Measurements from ENCODE around the gene RPS6KA2.

Gene RPS6KA2

DNA sequence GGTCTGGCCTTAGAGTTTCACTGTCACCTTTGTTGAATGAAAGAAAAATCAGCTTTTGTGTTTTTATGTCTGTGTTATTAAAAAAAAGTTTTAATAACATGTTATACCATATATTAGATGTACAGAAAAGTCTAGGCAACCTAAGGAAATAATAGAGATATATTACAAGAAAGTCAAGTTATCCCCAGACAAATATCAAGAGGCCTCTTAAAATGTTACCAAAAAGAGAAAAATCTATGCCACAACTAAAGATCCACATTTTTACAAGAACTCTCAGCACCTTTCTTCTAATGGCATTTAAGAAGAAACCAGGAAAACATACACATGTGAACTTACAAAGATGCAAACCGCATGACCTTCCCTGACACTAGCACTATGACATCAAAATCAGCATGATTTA, 67.4 kb downstream of the RPS6KA2 start:
- Histone ChIP-seq H3K79me2 (ENCODE audit: control insufficient read depth, insufficient read depth, low read length, unreplicated experiment) (peaks cover 58% of the 10 kb centered on the region), H3K4me3 (ENCODE audit: low read depth, low read length) (no peak overlapping the region), H3K36me3 (ENCODE audit: insufficient read depth, low read length) (peaks cover 4% of the 10 kb centered on the region; the same call in 1 of the 2 replicates), H3K27ac (ENCODE audit: low read depth, low read length) (peak overlapping the region; percentile 92), H3K27me3 (ENCODE audit: insufficient read depth, low read length) (no peaks in the 10 kb centered on the region), H3K4me1 (ENCODE audit: control insufficient read depth, insufficient read depth, low read length, unreplicated experiment) (peaks cover 54% of the 10 kb centered on the region), H2AFZ (ENCODE audit: low read length, unreplicated experiment) (no peak overlapping the region)

- Histone ChIP-seq H3K4me1 (ENCODE audit: control insufficient read depth, insufficient read depth, low read length, unreplicated experiment) (peaks cover 59% of the 10 kb centered on the region), H3K27ac (ENCODE audit: low read depth, low read length) (peak overlapping the region; percentile 92), H2AFZ (ENCODE audit: low read length, unreplicated experiment) (no peak overlapping the region), H3K36me3 (ENCODE audit: insufficient read depth, low read length) (no peaks in the 10 kb centered on the region; the same call in 1 of the 2 replicates), H3K79me2 (ENCODE audit: control insufficient read depth, insufficient read depth, low read length, unreplicated experiment) (peaks cover 59% of the 10 kb centered on the region), H3K4me3 (ENCODE audit: low read depth, low read length) (no peak overlapping the region), H3K27me3 (ENCODE audit: insufficient read depth, low read length) (no peaks in the 10 kb centered on the region)
Observed at GRCh38 chr6:166559211-166559610, 67.8 kb downstream of the RPS6KA2 start.

DNA sequence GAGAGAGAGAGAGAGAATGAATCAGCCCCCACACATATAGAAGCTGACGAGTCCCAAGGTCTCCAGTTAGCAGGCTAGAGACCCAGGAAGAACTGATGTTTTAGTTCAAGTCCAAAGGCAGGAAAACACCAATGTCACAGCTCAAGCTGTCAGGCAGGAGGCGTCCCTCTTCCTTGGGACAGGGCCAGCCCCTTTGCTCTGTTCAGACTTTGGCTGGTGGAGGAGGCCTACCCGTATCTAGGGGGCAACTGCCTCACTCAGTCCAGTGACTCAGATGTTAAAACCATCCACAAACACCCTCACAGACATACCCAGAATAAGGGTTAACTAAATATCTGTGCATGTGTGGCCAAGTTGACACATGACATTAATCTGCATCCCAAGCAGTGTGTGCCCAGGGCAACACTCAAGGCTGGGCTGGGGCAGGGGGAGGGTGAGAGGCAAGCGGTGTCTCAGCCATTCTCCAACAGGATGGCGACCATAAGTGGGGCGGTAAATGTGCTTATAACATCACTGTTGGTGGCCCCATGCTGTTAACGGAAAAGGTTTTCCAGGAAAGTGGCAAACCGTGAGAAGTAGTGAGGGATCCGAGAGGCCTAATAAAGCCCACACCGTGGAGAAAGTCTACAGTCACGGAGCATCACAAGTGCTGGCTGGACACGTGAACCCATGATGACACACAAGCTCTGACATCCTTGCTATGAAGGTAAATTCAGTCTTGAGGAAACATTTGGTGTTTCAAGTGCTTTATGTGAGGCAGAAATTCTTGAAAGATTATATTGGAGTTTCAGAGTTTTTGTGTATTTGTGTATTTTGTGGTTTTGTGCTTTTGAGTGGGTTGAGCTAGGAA, 68.7 kb downstream of the RPS6KA2 start:
- peak overlapping the region; percentile 92 for H3K27ac ChIP-seq (ENCODE audit: low read depth, low read length)

DNA sequence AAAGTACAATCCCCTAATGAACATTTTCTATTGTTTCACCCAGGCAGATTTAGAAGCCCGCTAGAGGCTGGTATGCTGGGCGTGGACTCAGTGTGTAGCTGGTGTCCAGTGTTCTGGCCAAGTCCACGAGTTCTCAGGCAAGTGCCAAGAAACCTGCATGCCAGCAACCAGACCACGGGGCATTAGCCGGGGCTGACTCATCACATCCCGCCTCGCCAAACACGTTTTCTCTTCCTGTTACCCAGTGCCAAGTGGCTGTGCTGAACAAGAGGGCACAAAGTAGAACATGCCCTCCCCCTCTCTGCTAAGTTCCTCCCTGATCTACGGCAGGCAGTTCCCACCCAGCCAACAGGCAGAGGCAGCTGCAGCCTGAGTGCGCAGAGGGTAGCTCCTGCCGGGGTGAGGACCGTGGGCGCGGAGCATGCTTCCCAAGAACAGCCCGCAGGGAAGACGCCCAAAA, 70.2 kb downstream of the RPS6KA2 start:
- Histone ChIP-seq H3K27ac (ENCODE audit: low read depth, low read length) (peak overlapping the region; percentile 92), H3K36me3 (ENCODE audit: insufficient read depth, low read length) (no peaks in the 10 kb centered on the region; the same call in 1 of the 2 replicates), H3K27me3 (ENCODE audit: insufficient read depth, low read length) (no peaks in the 10 kb centered on the region), H2AFZ (ENCODE audit: low read length, unreplicated experiment) (no peak overlapping the region), H3K79me2 (ENCODE audit: control insufficient read depth, insufficient read depth, low read length, unreplicated experiment) (peaks cover 59% of the 10 kb centered on the region), H3K4me1 (ENCODE audit: control insufficient read depth, insufficient read depth, low read length, unreplicated experiment) (peaks cover 76% of the 10 kb centered on the region), H3K4me3 (ENCODE audit: low read depth, low read length) (0 out of 2 replicates have a peak overlapping the region, but pooled peaks have one; percentile 8)

More for the DNA sequence above, 68.7 kb downstream of the RPS6KA2 start:
- H3K4me1 ChIP-seq (ENCODE audit: control insufficient read depth, insufficient read depth, low read length, unreplicated experiment), result peaks cover 66% of the 10 kb centered on the region
- no peaks in the 10 kb centered on the region for H3K27me3 ChIP-seq (ENCODE audit: insufficient read depth, low read length)
- H3K4me3 ChIP-seq (ENCODE audit: low read depth, low read length), result no peak overlapping the region
- H3K36me3 ChIP-seq (ENCODE audit: insufficient read depth, low read length), result no peaks in the 10 kb centered on the region; the same call in 1 of the 2 replicates
- no peak overlapping the region for H2AFZ ChIP-seq (ENCODE audit: low read length, unreplicated experiment)
- H3K79me2 ChIP-seq (ENCODE audit: control insufficient read depth, insufficient read depth, low read length, unreplicated experiment), result peaks cover 53% of the 10 kb centered on the region

- peaks cover 60% of the 10 kb centered on the region for H3K79me2 ChIP-seq (ENCODE audit: control insufficient read depth, insufficient read depth, low read length, unreplicated experiment)
- no peaks in the 10 kb centered on the region; the same call in 1 of the 2 replicates for H3K36me3 ChIP-seq (ENCODE audit: insufficient read depth, low read length)
- H3K27me3 ChIP-seq (ENCODE audit: insufficient read depth, low read length), result no peaks in the 10 kb centered on the region
- peak overlapping the region; percentile 92 for H3K27ac ChIP-seq (ENCODE audit: low read depth, low read length)
- H3K4me3 ChIP-seq (ENCODE audit: low read depth, low read length), result peak overlapping the region; percentile 8; the same call in 1 of the 2 replicates
- peaks cover 76% of the 10 kb centered on the region for H3K4me1 ChIP-seq (ENCODE audit: control insufficient read depth, insufficient read depth, low read length, unreplicated experiment)
- no peak overlapping the region for H2AFZ ChIP-seq (ENCODE audit: low read length, unreplicated experiment)
Observed at GRCh38 chr6:166556336-166556735, 70.7 kb downstream of the RPS6KA2 start.

DNA sequence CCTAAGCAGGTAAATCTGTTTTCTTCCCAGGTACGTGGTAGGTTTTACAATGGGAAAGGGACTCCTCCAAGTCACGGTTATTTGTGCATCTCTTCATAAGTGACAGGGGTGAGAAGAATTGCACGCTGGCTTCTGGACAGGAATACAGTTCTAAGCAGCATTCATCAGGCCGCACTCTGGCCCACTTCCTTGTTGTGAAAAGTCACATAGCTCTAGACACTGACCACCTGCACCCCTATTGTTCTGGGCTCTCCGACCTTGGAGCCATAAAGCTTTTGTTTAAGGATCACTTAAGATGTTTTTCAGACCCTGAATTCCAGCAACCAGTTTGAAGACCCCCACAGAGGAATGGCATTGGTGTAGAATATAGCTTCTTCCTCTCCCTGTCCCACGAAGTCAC, 72.0 kb downstream of the RPS6KA2 start:
- peaks cover 4% of the 10 kb centered on the region for H3K36me3 ChIP-seq (ENCODE audit: insufficient read depth, low read length)
- H3K4me3 ChIP-seq (ENCODE audit: low read depth, low read length), result no peak overlapping the region
- H3K27me3 ChIP-seq (ENCODE audit: insufficient read depth, low read length), result no peaks in the 10 kb centered on the region
- H3K27ac ChIP-seq (ENCODE audit: low read depth, low read length), result peak overlapping the region; percentile 92
- peaks cover 61% of the 10 kb centered on the region for H3K79me2 ChIP-seq (ENCODE audit: control insufficient read depth, insufficient read depth, low read length, unreplicated experiment)
- peaks cover 72% of the 10 kb centered on the region for H3K4me1 ChIP-seq (ENCODE audit: control insufficient read depth, insufficient read depth, low read length, unreplicated experiment)
- H2AFZ ChIP-seq (ENCODE audit: low read length, unreplicated experiment), result no peak overlapping the region

DNA sequence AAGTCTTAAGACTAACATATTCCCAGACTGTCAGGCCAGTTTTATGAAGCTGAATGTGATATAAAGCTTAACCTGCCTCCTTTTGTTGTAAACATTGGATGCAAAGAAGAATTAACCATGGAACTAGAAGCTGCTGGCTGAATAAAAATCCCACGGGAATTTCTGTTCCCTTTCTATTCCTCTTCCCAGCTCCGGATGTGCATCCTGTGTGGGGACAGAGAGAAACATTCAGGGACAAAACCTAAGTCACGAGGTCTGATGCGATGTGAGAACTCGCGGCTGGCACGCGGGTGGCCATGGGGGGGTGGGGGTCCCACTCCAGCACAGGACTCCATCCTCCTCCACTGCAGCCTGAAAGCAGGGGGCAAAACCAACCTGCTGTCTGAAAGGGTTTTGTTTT, 72.7 kb downstream of the RPS6KA2 start:
- no peaks in the 10 kb centered on the region for H3K27me3 ChIP-seq (ENCODE audit: insufficient read depth, low read length)
- peak overlapping the region; percentile 92 for H3K27ac ChIP-seq (ENCODE audit: low read depth, low read length)
- peak overlapping the region; percentile 61 for H3K4me3 ChIP-seq (ENCODE audit: low read depth, low read length)
- H3K79me2 ChIP-seq (ENCODE audit: control insufficient read depth, insufficient read depth, low read length, unreplicated experiment), result peaks cover 61% of the 10 kb centered on the region
- H2AFZ ChIP-seq (ENCODE audit: low read length, unreplicated experiment), result no peak overlapping the region
- peaks cover 12% of the 10 kb centered on the region for H3K36me3 ChIP-seq (ENCODE audit: insufficient read depth, low read length)
- H3K4me1 ChIP-seq (ENCODE audit: control insufficient read depth, insufficient read depth, low read length, unreplicated experiment), result peaks cover 64% of the 10 kb centered on the region

- Histone ChIP-seq H2AFZ (ENCODE audit: low read length, unreplicated experiment) (peak overlapping the region; percentile 28), H3K4me3 (ENCODE audit: low read depth, low read length) (peak overlapping the region; percentile 61), H3K4me1 (ENCODE audit: control insufficient read depth, insufficient read depth, low read length, unreplicated experiment) (peaks cover 66% of the 10 kb centered on the region)
Observed at GRCh38 chr6:166553563-166554271, 73.3 kb downstream of the RPS6KA2 start.

GRCh38 chr6:166552600-166552999, 74.5 kb downstream of the RPS6KA2 start:
- peaks cover 60% of the 10 kb centered on the region for H3K4me1 ChIP-seq (ENCODE audit: control insufficient read depth, insufficient read depth, low read length, unreplicated experiment)
- no peak overlapping the region for H2AFZ ChIP-seq (ENCODE audit: low read length, unreplicated experiment)
- no peaks in the 10 kb centered on the region for H3K27me3 ChIP-seq (ENCODE audit: insufficient read depth, low read length)
- peaks cover 68% of the 10 kb centered on the region for H3K79me2 ChIP-seq (ENCODE audit: control insufficient read depth, insufficient read depth, low read length, unreplicated experiment)
- peak overlapping the region; percentile 92 for H3K27ac ChIP-seq (ENCODE audit: low read depth, low read length)
- H3K4me3 ChIP-seq (ENCODE audit: low read depth, low read length), result no peak overlapping the region
- H3K36me3 ChIP-seq (ENCODE audit: insufficient read depth, low read length), result peaks cover 18% of the 10 kb centered on the region

More at GRCh38 chr6:166553563-166554271, 73.3 kb downstream of the RPS6KA2 start:
- Histone ChIP-seq H3K36me3 (ENCODE audit: insufficient read depth, low read length) (peaks cover 18% of the 10 kb centered on the region), H3K27me3 (ENCODE audit: insufficient read depth, low read length) (no peaks in the 10 kb centered on the region), H3K79me2 (ENCODE audit: control insufficient read depth, insufficient read depth, low read length, unreplicated experiment) (peaks cover 66% of the 10 kb centered on the region), H3K27ac (ENCODE audit: low read depth, low read length) (peak overlapping the region; percentile 92)

- Histone ChIP-seq H3K4me1 (ENCODE audit: control insufficient read depth, insufficient read depth, low read length, unreplicated experiment) (peaks cover 53% of the 10 kb centered on the region), H3K27ac (ENCODE audit: low read depth, low read length) (no peak overlapping the region), H3K4me3 (ENCODE audit: low read depth, low read length) (no peak overlapping the region), H3K36me3 (ENCODE audit: insufficient read depth, low read length) (peaks cover 18% of the 10 kb centered on the region), H3K79me2 (ENCODE audit: control insufficient read depth, insufficient read depth, low read length, unreplicated experiment) (peaks cover 74% of the 10 kb centered on the region), H2AFZ (ENCODE audit: low read length, unreplicated experiment) (no peak overlapping the region), H3K27me3 (ENCODE audit: insufficient read depth, low read length) (no peaks in the 10 kb centered on the region)
Observed at GRCh38 chr6:166551754-166552495, 75.1 kb downstream of the RPS6KA2 start.

All from ACC112 (cell line).